HEK293T (cell line): ENCODE data around the gene POLR2C.

Experiments used
- BHLHE40 ChIP-seq: fragments of 450-650 bp; IDR thresholded peaks from 2 replicates; pipeline ENCODE4 v1.6.1; 2016; ENCODE audit warnings: mild to moderate bottlenecking, moderate library complexity, borderline replicate concordance
- FOXA1 ChIP-seq: fragments of 450-650 bp; IDR thresholded peaks from 2 replicates; pipeline ENCODE4 v1.6.1; 2016; ENCODE audit warnings: mild to moderate bottlenecking
- FOXM1 ChIP-seq: fragments of 450-650 bp; IDR thresholded peaks from 2 replicates; pipeline ENCODE4 v1.6.1; 2017; ENCODE audit warnings: mild to moderate bottlenecking, borderline replicate concordance
- L3MBTL2 ChIP-seq: fragments of 450-650 bp; conservative IDR thresholded peaks from 2 replicates; pipeline ENCODE4 v1.6.1; 2016; ENCODE audit warnings: mild to moderate bottlenecking
- NFRKB ChIP-seq: fragments of 450-650 bp; IDR thresholded peaks from 2 replicates; pipeline ENCODE4 v1.6.1; 2016; ENCODE audit warnings: mild to moderate bottlenecking, moderate library complexity
- SP1 ChIP-seq: fragments of 450-650 bp; IDR thresholded peaks from 2 replicates; pipeline ENCODE4 v1.6.1; 2017
- SUZ12 ChIP-seq: fragments of 450-650 bp; IDR thresholded peaks from 2 replicates; pipeline ENCODE4 v1.6.1; 2016; ENCODE audit warnings: mild to moderate bottlenecking

GRCh38 chr16:57471209-57471608, 8.7 kb downstream of the POLR2C start:
- TF ChIP-seq FOXM1, result no peak
- TF ChIP-seq SP1, result no peak
- no peak for TF ChIP-seq BHLHE40
- TF ChIP-seq L3MBTL2, result no peak
- TF ChIP-seq FOXA1, result no peak
- no peak for TF ChIP-seq SUZ12
- no peak for TF ChIP-seq NFRKB
